GM18517 (cell line): ENCODE results near the gene GRAMD1A.
"Not testable (repeated sequence)": the region's sequence is repeated elsewhere in the genome, so short reads cannot be mapped to it uniquely, and the experiment has no call there.

Experiments used
- ATAC-seq: cut with Tn5 transposase; IDR thresholded peaks from one replicate; pipeline ENCODE4 v1.9.1; 2021; ENCODE audit warnings: mild to moderate bottlenecking, moderate library complexity; ENCODE audit not compliant: unreplicated experiment

Gene GRAMD1A

GRCh38 chr19:35034005-35034502 is 33.9 kb downstream of the GRAMD1A start:
- ATAC-seq, result no peak

GRCh38 chr19:35034588-35035382 is 34.7 kb downstream of the GRAMD1A start:
- ATAC-seq, result no peak

- ATAC-seq, result no peak
Observed at GRCh38 chr19:35037716-35038622, 37.8 kb downstream of the GRAMD1A start.

- ATAC-seq, result no peak
Observed at GRCh38 chr19:35038623-35039512, 38.7 kb downstream of the GRAMD1A start.

GRCh38 chr19:35039881-35040825 is 40.0 kb downstream of the GRAMD1A start:
- ATAC-seq, result no peak

- ATAC-seq, result no peak
Observed at GRCh38 chr19:35040826-35041547, 40.9 kb downstream of the GRAMD1A start.

GRCh38 chr19:35041548-35042055 is 41.5 kb downstream of the GRAMD1A start, which contains the start of gene HPN:
HPN (plus strand) TSS chr19:35041721; CDS start chr19:35042507, 786 bp downstream.
- no peak for ATAC-seq

- ATAC-seq, result no peak
Observed at GRCh38 chr19:35042056-35042730, 42.1 kb downstream of the GRAMD1A start.

GRCh38 chr19:35042954-35043604 is 43.0 kb downstream of the GRAMD1A start:
- no peak for ATAC-seq

- no peak for ATAC-seq
Observed at GRCh38 chr19:35043906-35044305, 43.8 kb downstream of the GRAMD1A start.

- no peak for ATAC-seq
Observed at GRCh38 chr19:35044317-35045117, 44.4 kb downstream of the GRAMD1A start.

GRCh38 chr19:35045667-35046300 is 45.7 kb downstream of the GRAMD1A start:
- no peak for ATAC-seq

GRCh38 chr19:35046461-35046860 is 46.3 kb downstream of the GRAMD1A start:
- no peak for ATAC-seq

- ATAC-seq, result no peak
Observed at GRCh38 chr19:35048911-35049411, 48.8 kb downstream of the GRAMD1A start.

GRCh38 chr19:35049456-35049855 is 49.3 kb downstream of the GRAMD1A start:
- no peak for ATAC-seq

GRCh38 chr19:35050662-35051061 is 50.5 kb downstream of the GRAMD1A start:
- not testable (repeated sequence) for ATAC-seq
